Activated CD4-positive, alpha-beta memory T cell treated with anti-CD3 and anti-CD28 coated beads for 36 hours (primary cell): ENCODE data around the gene CD79A. TPM values are rescaled to one million over a fixed set of nuclear protein-coding genes. Genes with fewer than 3 reads are reported as not detected.
A peak's percentile ranks its signal among the peaks of the same experiment; 100 is the strongest.

ENCODE experiments used
- CTCF ChIA-PET: fragments of 350-600 bp; sonication (Branson Sonifier 250); formaldehyde crosslinking; loops from one replicate; lab custom pipeline; 2021; ENCODE audit warnings: antibody characterized with exemption, inconsistent platforms; lab: Charles Lee
- POLR2A ChIA-PET: fragments of 350-600 bp; sonication (Branson Sonifier 250); formaldehyde crosslinking; loops from one replicate; lab custom pipeline; 2021; ENCODE audit warnings: antibody characterized with exemption; lab: Charles Lee
- DNase-seq: peaks from one replicate; pipeline ENCODE4 v3.0.0-alpha.2; 2020
- H3K27ac Mint-ChIP-seq: one replicate; pipeline ENCODE4 v1.8.0; 2021; ENCODE audit warnings: mixed read lengths
- H3K27me3 Mint-ChIP-seq: one replicate; pipeline ENCODE4 v1.8.0; 2021; ENCODE audit warnings: mixed read lengths
- H3K36me3 Mint-ChIP-seq: one replicate; pipeline ENCODE4 v1.8.0; 2021; ENCODE audit warnings: mixed read lengths
- H3K4me1 Mint-ChIP-seq: one replicate; pipeline ENCODE4 v1.8.0; 2021; ENCODE audit warnings: low read depth, mixed read lengths
- H3K4me3 Mint-ChIP-seq: one replicate; pipeline ENCODE4 v1.8.0; 2021; ENCODE audit warnings: mild to moderate bottlenecking, mixed read lengths
- H3K9me3 Mint-ChIP-seq: one replicate; pipeline ENCODE4 v1.8.0; 2021; ENCODE audit warnings: mixed read lengths
- intact Hi-C: fragments of 100-400 bp; cut with micrococcal nuclease; formaldehyde crosslinking; loops from one replicate; pipeline ENCODE4 v1.15.1; 2023
- total RNA-seq, 2 experiments: library from RNA; stranded (reverse); gene quantifications; one replicate each; pipeline ENCODE4 v1.2.3, GENCODE V29; 2021

Gene CD79A
- total RNA-seq, 2 experiments from 2014 or later, result 1.5 to 1.6 TPM

- Mint-ChIP-seq H3K36me3 (peaks cover 56% of the 10 kb centered on the region), H3K4me1 (peaks cover 27% of the 10 kb centered on the region), H3K27ac (no peak overlapping the region), H3K4me3 (no peak overlapping the region), H3K9me3 (no peaks in the 10 kb centered on the region), H3K27me3 (no peaks in the 10 kb centered on the region)
- intact Hi-C loops, result no loop called here
- no peak for DNase-seq
- ChIA-PET CTCF (no interaction called here), POLR2A (interaction anchor here (0.8 kb wide), 1 partner anchor 10 kb away, joined by 3 read pairs; no protein-coding TSS in a partner anchor)
Observed at GRCh38 chr19:41898235-41898634, 21.2 kb downstream of the CD79A start.

GRCh38 chr19:41901707-41902360 lies 24.8 kb downstream of the CD79A start:
- peaks cover 18% of the 10 kb centered on the region for H3K4me1 Mint-ChIP-seq
- H3K27ac Mint-ChIP-seq, result peak overlapping the region; percentile 18
- peaks cover 66% of the 10 kb centered on the region for H3K36me3 Mint-ChIP-seq
- no peaks in the 10 kb centered on the region for H3K9me3 Mint-ChIP-seq
- ChIA-PET CTCF (interaction anchor here (0.8 to 0.9 kb wide), 2 partner anchors 30 to 43 kb away, joined by 3 read pairs; no protein-coding TSS in a partner anchor), POLR2A (interaction anchor here (0.8 to 1.9 kb wide), 2 partner anchors 9 to 35 kb away, joined by 6 to 8 read pairs; no protein-coding TSS in a partner anchor)
- no peak for DNase-seq
- no peaks in the 10 kb centered on the region for H3K27me3 Mint-ChIP-seq
- intact Hi-C loops, result no loop called here
- no peak overlapping the region for H3K4me3 Mint-ChIP-seq

- Mint-ChIP-seq H3K9me3 (no peaks in the 10 kb centered on the region), H3K36me3 (peaks cover 66% of the 10 kb centered on the region), H3K27ac (no peak overlapping the region), H3K4me3 (no peak overlapping the region), H3K27me3 (no peaks in the 10 kb centered on the region), H3K4me1 (peaks cover 18% of the 10 kb centered on the region)
- CTCF ChIA-PET, result interaction anchor here (1.2 kb wide), 1 partner anchor 26 kb away, joined by 4 read pairs; the partner anchor contains the start of gene ERFL
- intact Hi-C loops, result no loop called here
- POLR2A ChIA-PET, result interaction anchor here (1.1 to 1.9 kb wide), 3 partner anchors 8 to 43 kb away, joined by 3 to 8 read pairs (median 3); no protein-coding TSS in a partner anchor
- no peak for DNase-seq
Observed at GRCh38 chr19:41902594-41902993, 25.5 kb downstream of the CD79A start.

GRCh38 chr19:41903193-41903953 lies 26.3 kb downstream of the CD79A start:
- CTCF ChIA-PET, result interaction anchor here (1.2 kb wide), 1 partner anchor 25 kb away, joined by 4 read pairs; the partner anchor contains the start of gene ERFL
- DNase-seq, result no peak
- Mint-ChIP-seq H3K9me3 (no peaks in the 10 kb centered on the region), H3K4me1 (peaks cover 17% of the 10 kb centered on the region), H3K27ac (peak overlapping the region; percentile 42), H3K36me3 (peaks cover 60% of the 10 kb centered on the region), H3K4me3 (no peak overlapping the region), H3K27me3 (no peaks in the 10 kb centered on the region)
- intact Hi-C loops, result no loop called here
- POLR2A ChIA-PET, result interaction anchor here (1.1 to 1.2 kb wide), 2 partner anchors 8 to 42 kb away, joined by 3 read pairs; no protein-coding TSS in a partner anchor

GRCh38 chr19:41904118-41904870 lies 27.2 kb downstream of the CD79A start:
- H3K36me3 Mint-ChIP-seq, result peaks cover 52% of the 10 kb centered on the region
- H3K4me3 Mint-ChIP-seq, result no peak overlapping the region
- H3K27ac Mint-ChIP-seq, result no peak overlapping the region

GRCh38 chr19:41905273-41906002 lies 28.4 kb downstream of the CD79A start:
- no peak for DNase-seq
- Mint-ChIP-seq H3K36me3 (peaks cover 46% of the 10 kb centered on the region), H3K27me3 (no peaks in the 10 kb centered on the region), H3K27ac (no peak overlapping the region), H3K4me3 (no peak overlapping the region), H3K9me3 (no peaks in the 10 kb centered on the region), H3K4me1 (peaks cover 16% of the 10 kb centered on the region)
- CTCF ChIA-PET, result no interaction called here
- intact Hi-C loops, result no loop called here
- POLR2A ChIA-PET, result no interaction called here

More at GRCh38 chr19:41904118-41904870, 27.2 kb downstream of the CD79A start:
- no peak for DNase-seq
- CTCF ChIA-PET, result interaction anchor here (1.2 kb wide), 1 partner anchor 24 kb away, joined by 4 read pairs; the partner anchor contains the start of gene ERFL
- Mint-ChIP-seq H3K4me1 (peaks cover 15% of the 10 kb centered on the region), H3K27me3 (no peaks in the 10 kb centered on the region), H3K9me3 (no peaks in the 10 kb centered on the region)
- intact Hi-C loops, result no loop called here
- POLR2A ChIA-PET, result no interaction called here

GRCh38 chr19:41906271-41906670 lies 29.2 kb downstream of the CD79A start:
- POLR2A ChIA-PET, result no interaction called here
- H3K36me3 Mint-ChIP-seq, result peaks cover 43% of the 10 kb centered on the region

GRCh38 chr19:41906916-41907680 lies 30.0 kb downstream of the CD79A start:
- H3K27me3 Mint-ChIP-seq, result peaks cover 7% of the 10 kb centered on the region
- no peak for DNase-seq
- no peaks in the 10 kb centered on the region for H3K9me3 Mint-ChIP-seq
- H3K4me1 Mint-ChIP-seq, result peaks cover 23% of the 10 kb centered on the region
- H3K36me3 Mint-ChIP-seq, result peaks cover 38% of the 10 kb centered on the region
- POLR2A ChIA-PET, result no interaction called here
- intact Hi-C loops, result no loop called here
- H3K27ac Mint-ChIP-seq, result no peak overlapping the region
- CTCF ChIA-PET, result no interaction called here
- H3K4me3 Mint-ChIP-seq, result no peak overlapping the region

More at GRCh38 chr19:41906271-41906670, 29.2 kb downstream of the CD79A start:
- CTCF ChIA-PET, result no interaction called here
- Mint-ChIP-seq H3K9me3 (no peaks in the 10 kb centered on the region), H3K4me1 (peaks cover 20% of the 10 kb centered on the region), H3K27ac (no peak overlapping the region), H3K27me3 (no peaks in the 10 kb centered on the region), H3K4me3 (no peak overlapping the region)
- intact Hi-C loops, result no loop called here
- DNase-seq, result no peak

GRCh38 chr19:41907994-41908615 lies 31.0 kb downstream of the CD79A start:
- ChIA-PET POLR2A (no interaction called here), CTCF (no interaction called here)
- intact Hi-C loops, result no loop called here
- Mint-ChIP-seq H3K9me3 (no peaks in the 10 kb centered on the region), H3K4me1 (peaks cover 25% of the 10 kb centered on the region), H3K4me3 (no peak overlapping the region), H3K36me3 (peaks cover 31% of the 10 kb centered on the region), H3K27me3 (peaks cover 11% of the 10 kb centered on the region), H3K27ac (no peak overlapping the region)
- DNase-seq, result no peak

DNA sequence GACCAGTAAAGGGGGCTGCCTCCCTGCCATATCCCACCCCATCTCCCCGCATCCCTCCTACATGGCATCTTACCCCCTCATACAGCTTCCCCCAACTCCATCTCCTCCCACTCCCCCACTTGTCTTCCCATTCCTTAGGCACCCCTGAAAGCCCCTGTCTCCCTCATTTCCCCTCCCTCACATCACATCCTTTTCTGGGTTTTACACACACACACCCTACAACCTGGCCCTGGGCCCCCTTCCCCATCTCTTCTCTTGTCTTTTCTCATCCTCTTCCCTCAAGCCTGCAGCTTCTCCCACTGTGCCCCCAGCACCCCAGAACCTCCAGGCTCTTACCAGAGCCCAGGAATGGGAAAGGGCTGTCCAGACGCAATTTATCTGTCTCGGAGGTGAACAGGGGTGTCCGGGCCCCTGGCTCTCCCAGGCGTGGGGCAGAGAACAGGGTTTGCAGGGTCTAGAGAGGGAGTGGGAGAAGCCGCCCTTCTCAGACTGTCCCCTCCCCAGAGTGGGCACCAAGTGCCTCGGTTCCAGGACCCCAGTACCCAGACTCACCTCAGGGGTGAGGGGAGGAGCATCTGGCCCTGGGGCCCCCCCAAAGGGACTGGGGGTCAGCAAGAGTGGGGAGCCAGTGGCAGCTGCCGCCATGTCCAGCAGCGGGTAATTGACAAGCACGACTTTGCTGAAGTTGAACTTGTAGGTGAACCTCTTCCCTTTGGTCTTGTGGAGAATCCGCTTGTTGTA lies 31.8 kb downstream of the CD79A start:
- no peak overlapping the region for H3K27ac Mint-ChIP-seq
- CTCF ChIA-PET, result no interaction called here

More for the DNA sequence above, 31.8 kb downstream of the CD79A start:
- Mint-ChIP-seq H3K4me1 (peaks cover 30% of the 10 kb centered on the region), H3K27me3 (peaks cover 16% of the 10 kb centered on the region), H3K9me3 (no peaks in the 10 kb centered on the region), H3K36me3 (peaks cover 28% of the 10 kb centered on the region), H3K4me3 (no peak overlapping the region)
- intact Hi-C loops, result no loop called here
- DNase-seq, result no peak
- POLR2A ChIA-PET, result no interaction called here
